Transverse colon (tissue), 4 donors: ENCODE measurements around the gene SLC11A2. TPM values are rescaled to one million over a fixed set of nuclear protein-coding genes. Genes with fewer than 3 reads are reported as not detected.
A peak's percentile ranks its signal among the peaks of the same experiment; 100 is the strongest.

Experiments
- DNase-seq: peaks from one replicate; pipeline ENCODE4 v3.0.0-alpha.2; 2019
- H3K27ac ChIP-seq, 4 donors: fragments of 200-600 bp; sonication (generic); 2 replicates each; pipeline ENCODE4 v1.5.1; 2016 to 2018; ENCODE audit warnings: inconsistent platforms in 4 of 4
- H3K27me3 ChIP-seq: fragments of 200-600 bp; sonication (generic); 2 replicates; pipeline ENCODE4 v1.5.1; 2017; ENCODE audit warnings: inconsistent platforms
- H3K36me3 ChIP-seq, 4 donors: fragments of 200-600 bp; sonication (generic); 2 replicates each; pipeline ENCODE4 v1.5.1; 2017 to 2019; ENCODE audit warnings: inconsistent platforms in 4 of 4
- H3K4me1 ChIP-seq, 4 donors: fragments of 200-600 bp; sonication (generic); 2 replicates each; pipeline ENCODE4 v1.5.1; 2017 to 2020; ENCODE audit warnings: inconsistent platforms in 4 of 4
- H3K4me3 ChIP-seq, 4 donors: fragments of 200-600 bp; sonication (generic); 1 replicate in 1 of 4; 2 replicates in 3 of 4; pipeline versions ENCODE4 v1.5.1 to v1.6.1; 2017 to 2019; ENCODE audit warnings: inconsistent platforms in 4 of 4
- H3K9me3 ChIP-seq, 2 donors: fragments of 200-600 bp; sonication (generic); 2 replicates each; pipeline ENCODE4 v1.5.1; 2017 to 2019; ENCODE audit warnings: inconsistent platforms in 2 of 2
- CTCF ChIP-seq, 5 experiments: fragments of 200-600 bp in 3 of 5; fragments of 450-650 bp in 2 of 5; sonication (generic) in 3 of 5; IDR thresholded peaks; 1 replicate in 2 of 5; 2 replicates in 3 of 5; pipeline ENCODE4 v1.5.1; 2016 to 2017; ENCODE audit warnings: antibody characterized with exemption in 5 of 5, inconsistent platforms in 3 of 5, mild to moderate bottlenecking in 2 of 5, moderate library complexity in 1 of 5
- EP300 ChIP-seq: sonication (generic); formaldehyde crosslinking; IDR thresholded peaks from one replicate; pipeline ENCODE4 v1.6.1; 2017; ENCODE audit warnings: antibody characterized with exemption, low read depth
- POLR2A ChIP-seq: fragments of 450-650 bp; IDR thresholded peaks from one replicate; pipeline ENCODE4 v1.6.1; 2016; ENCODE audit warnings: antibody characterized with exemption, mild to moderate bottlenecking, moderate library complexity
- POLR2AphosphoS5 ChIP-seq, 3 donors: sonication (generic); formaldehyde crosslinking; IDR thresholded peaks; one replicate each; pipeline ENCODE4 v1.6.1; 2016; ENCODE audit warnings: antibody characterized with exemption in 3 of 3
- WGBS, 2 donors: methylation state at CpG; one replicate each; pipeline ENCODE4 v1.1.5; 2018; ENCODE audit warnings: low coverage in 1 of 2; 5-methylcytosine and 5-hydroxymethylcytosine counted together
- in situ Hi-C, 4 donors: fragments of 200-750 bp; cut with MboI; loops; one replicate each; pipeline versions ENCODE4 v1.15.0 to v1.15.1; 2017; ENCODE audit warnings: low sequenced_read_pairs in 3 of 4, low pct_ligation_motif_present in 1 of 4, low pct_unique_long_range_greater_than_20kb in 1 of 4
- intact Hi-C: fragments of 100-400 bp; cut with DNase I; formaldehyde crosslinking; loops from one replicate; pipeline ENCODE4 v1.15.1; 2023; ENCODE audit warnings: low total_unique reads
- total RNA-seq, 4 donors: library from RNA; depleted of rRNA; stranded (reverse); fragments of >200 nt; gene quantifications; one replicate each; pipeline ENCODE4 v1.1.0, GENCODE V29; 2016

The SLC11A2 gene
- total RNA-seq, 4 donors from 2014 or later = 9.7 to 48.7 (median 42.5) TPM

DNA sequence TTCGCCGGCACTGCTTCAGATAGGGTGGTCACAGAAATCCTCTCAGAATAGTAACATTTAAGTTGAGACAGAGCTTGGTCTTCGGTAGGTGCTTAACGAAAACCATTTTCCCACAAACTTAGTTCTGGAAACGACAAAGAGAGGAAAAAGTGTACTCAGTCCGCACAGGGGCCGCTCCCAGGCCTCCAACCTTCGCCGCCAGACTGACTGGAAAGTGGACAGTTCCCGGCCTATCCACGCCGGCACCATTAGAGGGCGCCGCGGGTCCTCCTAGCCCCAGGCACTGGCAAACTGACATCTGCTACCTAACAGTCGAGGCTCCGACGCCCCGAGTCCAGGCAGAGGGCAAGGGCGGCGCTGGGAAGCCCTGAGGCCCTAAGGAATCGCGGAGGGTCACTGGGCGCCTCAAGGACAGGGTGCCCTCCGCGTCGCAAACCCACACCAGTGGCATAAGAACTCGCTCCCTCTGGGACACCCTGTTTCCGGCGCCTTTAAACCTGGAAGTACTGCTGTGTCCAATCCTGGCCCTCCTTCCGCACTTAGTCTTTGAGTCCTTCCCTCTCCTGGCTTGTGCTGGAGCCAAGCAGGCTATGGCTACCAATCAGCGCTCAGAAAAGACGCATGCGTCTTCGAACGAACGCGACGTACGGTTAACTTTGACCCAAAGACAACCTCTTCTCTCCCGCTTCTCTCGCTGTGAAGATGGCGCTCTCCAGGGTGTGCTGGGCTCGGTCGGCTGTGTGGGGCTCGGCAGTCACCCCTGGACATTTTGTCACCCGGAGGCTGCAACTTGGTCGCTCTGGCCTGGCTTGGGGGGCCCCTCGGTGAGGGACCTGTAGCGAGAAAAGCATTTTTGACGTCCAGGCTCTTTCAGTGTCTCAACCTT, 21.7 kb upstream of the SLC11A2 start, which contains the start of gene LETMD1:
TSS of gene LETMD1 (plus strand) at position 673 of the 886 bp plus-strand sequence. CDS start at position 703, 30 bp downstream.
- DNase-seq = peak; percentile 95
- H3K9me3 ChIP-seq = no peaks in the 10 kb centered on the region
- H3K36me3 ChIP-seq = peaks cover 0 to 9% (median 4%) of the 10 kb centered on the region in 4 donors
- peak within 1 kb of the TSS; percentile 90 to 99 (median 94) for H3K27ac ChIP-seq
- H3K4me1 ChIP-seq = peaks cover 10 to 25% (median 19%) of the 10 kb centered on the region in 4 donors
- H3K27me3 ChIP-seq = no peaks in the 10 kb centered on the region
- intact Hi-C loops = no loop called here
- peak within 1 kb of the TSS; percentile 62 to 96 (median 80) for H3K4me3 ChIP-seq
- WGBS, 2 donors = 5 to 29% methylated on average over 4 to 51 of the region's 51 CpGs
- TF ChIP-seq EP300 = no peak
- peak; percentile 93 for TF ChIP-seq POLR2A
- peak; percentile 81 to 96 (median 94) for TF ChIP-seq POLR2AphosphoS5 (IDR thresholded peaks at IDR 0.05)
- peak; percentile 84 to 94 (median 92) for TF ChIP-seq CTCF (IDR thresholded peaks at IDR 0.05)
- in situ Hi-C loops = no loop called here

GRCh38 chr12:51036279-51036678, 10.1 kb upstream of the SLC11A2 start:
- intact Hi-C loops = no loop called here
- 38 to 49% methylated on average over 2 to 3 of the region's 3 CpGs for WGBS, 2 donors
- no peak for DNase-seq

GRCh38 chr12:51033457-51034089, 7.4 kb upstream of the SLC11A2 start:
- WGBS, 2 donors = 87 to 97% methylated on average over 3 to 4 of the region's 4 CpGs
- in situ Hi-C loops = no loop called here
- no peaks in the 10 kb centered on the region for H3K36me3 ChIP-seq
- no peaks in the 10 kb centered on the region for H3K9me3 ChIP-seq
- no peak overlapping the region for H3K4me3 ChIP-seq
- TF ChIP-seq POLR2A (no peak), POLR2AphosphoS5 (IDR thresholded peaks at IDR 0.05) (no peak), CTCF (IDR thresholded peaks at IDR 0.05) (no peak), EP300 (no peak)
- H3K27me3 ChIP-seq = no peaks in the 10 kb centered on the region
- intact Hi-C loops = no loop called here
- no peak for DNase-seq
- no peak overlapping the region for H3K27ac ChIP-seq
- H3K4me1 ChIP-seq = peaks cover 0 to 4% (median 0%) of the 10 kb centered on the region in 4 donors

More at GRCh38 chr12:51036279-51036678, 10.1 kb upstream of the SLC11A2 start:
- no peak overlapping the region for H3K27ac ChIP-seq
- in situ Hi-C loops = no loop called here
- no peaks in the 10 kb centered on the region for H3K27me3 ChIP-seq
- H3K4me1 ChIP-seq = no peaks in the 10 kb centered on the region
- TF ChIP-seq POLR2AphosphoS5 (IDR thresholded peaks at IDR 0.05) = no peak
- TF ChIP-seq POLR2A = no peak
- TF ChIP-seq CTCF (IDR thresholded peaks at IDR 0.05) = no peak
- TF ChIP-seq EP300 = no peak
- no peak overlapping the region for H3K4me3 ChIP-seq
- H3K9me3 ChIP-seq = no peaks in the 10 kb centered on the region
- H3K36me3 ChIP-seq = no peaks in the 10 kb centered on the region

GRCh38 chr12:51033048-51033447, 6.9 kb upstream of the SLC11A2 start:
- 90 to 94% methylated on average over 2 of the region's 2 CpGs for WGBS, 2 donors
- intact Hi-C loops = no loop called here

More at GRCh38 chr12:51033048-51033447, 6.9 kb upstream of the SLC11A2 start:
- Histone ChIP-seq H3K27ac (no peak overlapping the region), H3K4me3 (no peak overlapping the region), H3K36me3 (no peaks in the 10 kb centered on the region), H3K9me3 (no peaks in the 10 kb centered on the region), H3K4me1 (peaks cover 0 to 9% (median 1%) of the 10 kb centered on the region in 4 donors), H3K27me3 (no peaks in the 10 kb centered on the region)
- no peak for TF ChIP-seq CTCF (IDR thresholded peaks at IDR 0.05)
- TF ChIP-seq EP300 = no peak
- TF ChIP-seq POLR2AphosphoS5 (IDR thresholded peaks at IDR 0.05) = no peak
- no peak for TF ChIP-seq POLR2A
- DNase-seq = no peak
- in situ Hi-C loops = no loop called here
